Measurements from ENCODE around the gene MYT1. TPM values are rescaled to one million over a fixed set of nuclear protein-coding genes. Genes with fewer than 3 reads are reported as not detected.
A peak's percentile ranks its signal among the peaks of the same experiment; 100 is the strongest.

Gene MYT1
- total RNA-seq, 1 donor from 2014 or later, result not detected

- peak; percentile 97 for DNase-seq
- intact Hi-C loops (cut with micrococcal nuclease), result no loop called here
- Mint-ChIP-seq H3K36me3 (ENCODE audit: low read depth) (peaks cover 13% of the 10 kb centered on the region), H3K27ac (peak within 1 kb of the TSS; percentile 89), H3K4me1 (peaks cover 44% of the 10 kb centered on the region), H3K27me3 (peaks cover 13% of the 10 kb centered on the region), H3K4me3 (peak within 1 kb of the TSS; percentile 80), H3K9me3 (no peaks in the 10 kb centered on the region)
Measured at GRCh38 chr20:64255361-64256281, 91.4 kb downstream of the MYT1 start, which contains the start of gene PCMTD2. Gene PCMTD2, plus strand, starts transcription at chr20:64255748. Its CDS starts 4,218 bp downstream, at chr20:64259966.

GRCh38 chr20:64256282-64256935, 92.2 kb downstream of the MYT1 start:
- intact Hi-C loops (cut with micrococcal nuclease), result no loop called here
- DNase-seq, result peak; percentile 68
- Mint-ChIP-seq H3K4me3 (peak overlapping the region; percentile 79), H3K27me3 (peaks cover 8% of the 10 kb centered on the region), H3K9me3 (no peaks in the 10 kb centered on the region), H3K36me3 (ENCODE audit: low read depth) (peaks cover 18% of the 10 kb centered on the region), H3K27ac (peak overlapping the region; percentile 86), H3K4me1 (peaks cover 52% of the 10 kb centered on the region)

- peaks cover 55% of the 10 kb centered on the region for H3K4me1 Mint-ChIP-seq
- intact Hi-C loops (cut with micrococcal nuclease), result no loop called here
- H3K9me3 Mint-ChIP-seq, result no peaks in the 10 kb centered on the region
- H3K36me3 Mint-ChIP-seq (ENCODE audit: low read depth), result peaks cover 18% of the 10 kb centered on the region
- H3K4me3 Mint-ChIP-seq, result peak overlapping the region; percentile 79
- H3K27ac Mint-ChIP-seq, result peak overlapping the region; percentile 77
- H3K27me3 Mint-ChIP-seq, result peaks cover 6% of the 10 kb centered on the region
- no peak for DNase-seq
Measured at GRCh38 chr20:64257107-64257757, 93.0 kb downstream of the MYT1 start.

- no peaks in the 10 kb centered on the region for H3K9me3 Mint-ChIP-seq
- peaks cover 55% of the 10 kb centered on the region for H3K4me1 Mint-ChIP-seq
- no peak for DNase-seq
- H3K27me3 Mint-ChIP-seq, result peaks cover under 1% of the 10 kb centered on the region
- intact Hi-C loops (cut with micrococcal nuclease), result no loop called here
- peak overlapping the region; percentile 21 for H3K4me3 Mint-ChIP-seq
- H3K36me3 Mint-ChIP-seq (ENCODE audit: low read depth), result peaks cover 23% of the 10 kb centered on the region
- no peak overlapping the region for H3K27ac Mint-ChIP-seq
Measured at GRCh38 chr20:64258071-64258823, 94.0 kb downstream of the MYT1 start.

GRCh38 chr20:64260239-64260638, 96.0 kb downstream of the MYT1 start:
- Mint-ChIP-seq H3K27me3 (no peaks in the 10 kb centered on the region), H3K4me1 (peaks cover 48% of the 10 kb centered on the region), H3K4me3 (no peak overlapping the region), H3K9me3 (no peaks in the 10 kb centered on the region), H3K27ac (no peak overlapping the region), H3K36me3 (ENCODE audit: low read depth) (peaks cover 29% of the 10 kb centered on the region)
- no peak for DNase-seq
- intact Hi-C loops (cut with micrococcal nuclease), result no loop called here

- no peaks in the 10 kb centered on the region for H3K9me3 Mint-ChIP-seq
- DNase-seq, result peak; percentile 68
- H3K4me3 Mint-ChIP-seq, result peak overlapping the region; percentile 74
- H3K27ac Mint-ChIP-seq, result peak overlapping the region; percentile 19
- no peaks in the 10 kb centered on the region for H3K27me3 Mint-ChIP-seq
- peaks cover 33% of the 10 kb centered on the region for H3K36me3 Mint-ChIP-seq (ENCODE audit: low read depth)
- H3K4me1 Mint-ChIP-seq, result peaks cover 45% of the 10 kb centered on the region
- intact Hi-C loops (cut with micrococcal nuclease), result no loop called here
Measured at GRCh38 chr20:64261138-64261537, 96.9 kb downstream of the MYT1 start.

GRCh38 chr20:64264091-64264490, 99.8 kb downstream of the MYT1 start:
- H3K36me3 Mint-ChIP-seq (ENCODE audit: low read depth), result peaks cover 31% of the 10 kb centered on the region
- no peaks in the 10 kb centered on the region for H3K27me3 Mint-ChIP-seq
- H3K4me1 Mint-ChIP-seq, result peaks cover 17% of the 10 kb centered on the region
- H3K9me3 Mint-ChIP-seq, result no peaks in the 10 kb centered on the region
- H3K27ac Mint-ChIP-seq, result no peak overlapping the region
- no peak overlapping the region for H3K4me3 Mint-ChIP-seq
- intact Hi-C loops (cut with micrococcal nuclease), result no loop called here
- no peak for DNase-seq

- no peaks in the 10 kb centered on the region for H3K9me3 Mint-ChIP-seq
- no peak for DNase-seq
- no peaks in the 10 kb centered on the region for H3K27me3 Mint-ChIP-seq
- H3K27ac Mint-ChIP-seq, result no peak overlapping the region
- intact Hi-C loops (cut with micrococcal nuclease), result no loop called here
- no peak overlapping the region for H3K4me3 Mint-ChIP-seq
- peaks cover 32% of the 10 kb centered on the region for H3K36me3 Mint-ChIP-seq (ENCODE audit: low read depth)
- peaks cover 14% of the 10 kb centered on the region for H3K4me1 Mint-ChIP-seq
Measured at GRCh38 chr20:64265201-64265600, 100.9 kb downstream of the MYT1 start.

- intact Hi-C loops (cut with micrococcal nuclease), result no loop called here
- H3K36me3 Mint-ChIP-seq (ENCODE audit: low read depth), result peaks cover 28% of the 10 kb centered on the region
- DNase-seq, result no peak
- no peak overlapping the region for H3K4me3 Mint-ChIP-seq
- H3K9me3 Mint-ChIP-seq, result no peaks in the 10 kb centered on the region
- H3K4me1 Mint-ChIP-seq, result no peaks in the 10 kb centered on the region
- H3K27ac Mint-ChIP-seq, result no peak overlapping the region
- H3K27me3 Mint-ChIP-seq, result no peaks in the 10 kb centered on the region
Measured at GRCh38 chr20:64266988-64267387, 102.7 kb downstream of the MYT1 start.

- Mint-ChIP-seq H3K9me3 (no peaks in the 10 kb centered on the region), H3K27ac (no peak overlapping the region), H3K36me3 (ENCODE audit: low read depth) (peaks cover 23% of the 10 kb centered on the region), H3K27me3 (no peaks in the 10 kb centered on the region), H3K4me1 (no peaks in the 10 kb centered on the region), H3K4me3 (no peak overlapping the region)
- intact Hi-C loops (cut with micrococcal nuclease), result no loop called here
- no peak for DNase-seq
Measured at GRCh38 chr20:64268174-64268573, 103.9 kb downstream of the MYT1 start.

- H3K36me3 Mint-ChIP-seq (ENCODE audit: low read depth), result peaks cover 22% of the 10 kb centered on the region
- H3K27me3 Mint-ChIP-seq, result no peaks in the 10 kb centered on the region
- H3K27ac Mint-ChIP-seq, result no peak overlapping the region
- DNase-seq, result no peak
- no peak overlapping the region for H3K4me3 Mint-ChIP-seq
- no peaks in the 10 kb centered on the region for H3K9me3 Mint-ChIP-seq
- H3K4me1 Mint-ChIP-seq, result no peaks in the 10 kb centered on the region
- intact Hi-C loops (cut with micrococcal nuclease), result no loop called here
Measured at GRCh38 chr20:64269604-64270411, 105.6 kb downstream of the MYT1 start.

- Mint-ChIP-seq H3K4me3 (no peak overlapping the region), H3K9me3 (no peaks in the 10 kb centered on the region), H3K27me3 (no peaks in the 10 kb centered on the region), H3K27ac (no peak overlapping the region), H3K4me1 (no peaks in the 10 kb centered on the region), H3K36me3 (ENCODE audit: low read depth) (peaks cover 15% of the 10 kb centered on the region)
- intact Hi-C loops (cut with micrococcal nuclease), result no loop called here
- DNase-seq, result peak; percentile 48
Measured at GRCh38 chr20:64271636-64272035, 107.4 kb downstream of the MYT1 start.

- Mint-ChIP-seq H3K36me3 (ENCODE audit: low read depth) (peaks cover 15% of the 10 kb centered on the region), H3K27ac (no peak overlapping the region), H3K4me3 (no peak overlapping the region), H3K4me1 (no peaks in the 10 kb centered on the region), H3K27me3 (no peaks in the 10 kb centered on the region), H3K9me3 (no peaks in the 10 kb centered on the region)
- DNase-seq, result peak; percentile 45
- intact Hi-C loops (cut with micrococcal nuclease), result no loop called here
Measured at GRCh38 chr20:64273109-64273508, 108.9 kb downstream of the MYT1 start.
